Stimulated activated CD4-positive, alpha-beta T cell treated with anti-CD3 and anti-CD28 coated beads, Interleukin-1b, Interleukin-23, amount 100 ng/mL, for 4 hours (primary cell): ENCODE measurements around the gene HRH2.
"Not testable (repeated sequence)": the region's sequence is repeated elsewhere in the genome, so short reads cannot be mapped to it uniquely, and the experiment has no call there.

ENCODE experiments used
- DNase-seq, 2 donors: peaks; one replicate each; pipeline ENCODE4 v3.0.0-alpha.2; 2020; ENCODE audit warnings: low read depth in 2 of 2

Gene HRH2

DNA sequence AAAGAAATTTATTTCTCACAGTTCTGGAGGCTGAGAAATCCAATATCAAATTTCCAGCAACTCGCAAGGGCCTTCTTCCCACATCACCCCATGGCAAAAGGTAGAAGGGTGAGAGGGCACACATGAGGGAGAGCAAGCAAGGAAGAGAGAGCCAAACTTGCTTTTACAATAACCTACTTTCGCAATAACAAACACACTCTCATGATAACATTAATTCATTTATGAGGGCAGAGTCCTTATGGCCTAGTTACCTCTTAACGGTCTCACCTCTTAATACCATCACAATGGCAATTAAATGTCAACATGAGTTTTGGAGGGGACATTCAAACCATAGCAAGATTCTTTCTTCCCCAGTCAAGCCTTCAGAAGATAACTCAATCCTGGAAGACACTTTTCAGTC is 11.6 kb upstream of the HRH2 start:
- DNase-seq, result no peak

GRCh38 chr5:175649967-175650366 is 7.9 kb upstream of the HRH2 start:
- DNase-seq, result no peak

GRCh38 chr5:175650430-175651205 is 7.3 kb upstream of the HRH2 start:
- DNase-seq, result not testable (repeated sequence)

DNA sequence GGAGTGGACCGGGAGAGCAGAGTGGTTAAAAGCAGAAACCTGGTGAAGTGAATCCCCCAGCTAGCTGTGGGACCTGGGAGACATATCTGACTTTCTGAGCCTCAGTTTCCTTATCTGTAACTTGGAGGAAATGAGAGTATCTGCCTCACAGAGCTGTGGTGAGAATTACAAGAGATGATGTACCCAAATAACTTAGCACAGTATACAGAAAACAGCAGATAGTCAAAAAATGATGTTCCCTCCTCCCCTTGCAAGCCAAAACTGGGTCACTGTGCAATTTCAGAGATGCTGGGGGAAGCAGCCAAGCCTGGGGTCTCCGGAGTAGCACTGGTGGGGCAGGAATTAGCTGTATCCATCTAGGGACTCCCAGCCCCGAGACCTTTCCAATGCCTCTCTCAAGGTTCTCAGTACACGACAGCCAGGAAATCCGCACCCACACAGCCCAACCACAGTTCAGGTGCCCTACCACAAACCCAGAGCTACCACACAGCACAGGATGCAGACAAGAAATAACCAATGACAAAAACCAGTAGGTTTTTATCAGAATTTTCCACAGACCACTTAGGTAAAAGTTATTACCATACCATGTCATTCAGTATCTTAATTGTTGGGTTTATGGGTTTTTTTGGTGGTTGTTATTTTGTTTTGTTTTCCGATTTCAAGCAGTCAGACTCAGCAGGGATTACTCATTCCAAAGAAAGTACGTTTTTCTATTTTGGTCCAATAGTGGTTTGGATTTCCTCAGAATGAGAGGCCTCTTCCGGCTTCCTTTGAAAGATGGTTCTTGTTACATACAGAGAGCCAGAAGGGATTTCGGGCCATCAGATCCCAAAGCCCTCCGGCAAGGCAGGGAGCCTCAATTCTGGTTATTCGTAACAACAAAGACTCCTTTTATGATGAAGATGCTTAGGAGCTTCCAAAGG is 4.9 kb upstream of the HRH2 start:
- peak; percentile 54 to 60 for DNase-seq

GRCh38 chr5:175653763-175654162 is 4.1 kb upstream of the HRH2 start:
- no peak for DNase-seq

GRCh38 chr5:175654339-175654738 is 3.5 kb upstream of the HRH2 start:
- DNase-seq, result no peak

DNA sequence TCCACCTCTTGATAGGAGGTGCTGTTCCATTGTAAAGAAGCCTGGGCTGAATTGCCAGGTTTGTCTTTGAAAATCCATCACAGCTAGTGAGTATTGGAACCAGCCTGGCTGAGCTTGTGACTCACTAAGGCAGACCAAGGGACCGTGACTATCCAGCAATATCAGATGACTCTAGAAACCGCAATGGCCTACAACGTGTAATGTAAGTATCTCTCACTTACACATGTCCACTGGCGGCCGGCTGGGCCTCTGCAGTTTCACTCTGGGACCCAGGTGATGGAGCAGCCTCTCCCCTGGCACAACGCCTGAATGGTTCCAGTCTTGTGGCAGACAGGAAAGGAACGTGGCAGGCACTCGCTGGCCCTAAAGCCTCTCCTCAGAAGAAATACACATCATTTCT is 3.1 kb upstream of the HRH2 start:
- DNase-seq, result no peak

DNA sequence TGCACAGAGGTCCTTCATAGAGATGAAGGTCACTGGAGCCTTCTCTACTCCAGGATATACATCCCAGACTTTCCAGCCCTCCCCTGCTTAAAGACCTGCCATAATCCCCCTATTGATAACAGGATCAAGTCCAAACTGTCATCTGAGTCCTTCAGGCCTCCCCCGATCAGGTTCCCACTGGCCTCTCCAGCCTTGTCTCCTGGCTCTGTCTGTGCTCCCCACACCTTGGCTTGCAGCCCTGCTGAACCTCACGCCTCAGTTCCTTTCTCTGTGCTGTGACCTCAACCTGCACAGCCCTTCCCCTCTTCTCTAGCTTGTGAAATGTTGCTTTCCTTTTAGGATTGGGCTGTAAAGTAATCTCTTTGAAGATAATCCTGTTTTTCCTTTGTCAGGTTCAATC is 2.5 kb upstream of the HRH2 start:
- no peak for DNase-seq

DNA sequence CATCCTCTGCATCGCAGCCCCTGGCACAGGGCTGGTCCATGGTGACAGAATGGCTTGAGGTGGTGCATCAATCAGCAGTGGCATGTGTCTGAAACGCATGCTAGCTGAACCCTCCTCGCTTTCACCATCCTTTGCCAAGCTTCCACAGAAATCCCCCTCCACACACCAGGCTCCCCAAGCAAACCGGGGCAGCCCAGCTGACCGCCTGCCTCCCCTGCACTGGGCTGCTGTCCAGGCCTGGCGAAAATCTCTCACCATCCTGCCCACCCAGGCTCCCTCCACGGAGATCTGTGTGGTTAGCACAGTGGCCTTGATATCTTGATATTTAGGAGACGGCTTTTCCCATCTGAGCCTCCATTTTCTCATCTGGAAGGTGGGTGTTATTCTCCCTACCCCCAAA is 905 bp upstream of the HRH2 start:
- DNase-seq, result no peak

DNA sequence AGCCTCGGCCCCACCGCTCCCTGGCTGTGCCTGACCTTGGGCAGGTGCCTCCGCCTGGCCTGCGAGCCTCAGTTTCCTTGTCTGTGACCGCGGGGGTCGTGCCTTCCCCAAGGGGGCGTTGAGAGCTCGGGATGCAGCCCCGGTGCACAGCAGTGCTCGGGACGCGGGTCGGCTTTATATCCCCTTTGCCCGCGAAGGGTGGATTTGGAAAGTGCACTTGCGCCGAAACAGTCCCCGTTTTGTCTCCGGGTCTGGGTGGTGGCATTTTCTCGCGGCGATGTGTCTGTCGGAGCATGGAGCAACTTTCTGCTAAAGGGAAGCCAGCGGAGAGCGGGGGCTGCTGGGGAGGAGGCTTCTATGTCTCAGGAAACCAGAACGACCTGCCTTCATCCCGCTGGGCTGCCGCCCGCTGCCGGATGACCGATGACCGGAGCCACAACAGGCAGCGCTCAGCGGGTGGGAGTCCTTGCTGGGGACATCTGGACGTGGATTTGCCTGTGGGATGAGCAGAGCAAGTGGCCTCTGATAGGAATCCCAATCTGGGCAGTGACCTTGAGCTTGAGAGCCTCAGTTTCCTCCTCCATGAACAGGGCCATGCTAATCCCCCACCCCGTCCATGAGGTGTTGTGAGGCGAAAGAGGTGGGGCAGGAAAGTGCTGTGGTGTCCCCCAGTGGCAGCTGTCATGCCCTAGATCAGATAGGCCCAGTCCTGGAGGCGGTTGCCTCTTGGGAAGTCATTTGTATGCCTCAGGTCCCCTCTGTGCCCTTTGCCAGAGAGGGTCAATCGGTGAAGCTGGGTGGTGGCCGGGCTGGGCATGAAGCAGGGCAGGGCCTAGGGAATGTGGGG is 651 bp downstream of the HRH2 start:
- no peak for DNase-seq

- no peak for DNase-seq
Observed at GRCh38 chr5:175659546-175660253, 1.8 kb downstream of the HRH2 start.

DNA sequence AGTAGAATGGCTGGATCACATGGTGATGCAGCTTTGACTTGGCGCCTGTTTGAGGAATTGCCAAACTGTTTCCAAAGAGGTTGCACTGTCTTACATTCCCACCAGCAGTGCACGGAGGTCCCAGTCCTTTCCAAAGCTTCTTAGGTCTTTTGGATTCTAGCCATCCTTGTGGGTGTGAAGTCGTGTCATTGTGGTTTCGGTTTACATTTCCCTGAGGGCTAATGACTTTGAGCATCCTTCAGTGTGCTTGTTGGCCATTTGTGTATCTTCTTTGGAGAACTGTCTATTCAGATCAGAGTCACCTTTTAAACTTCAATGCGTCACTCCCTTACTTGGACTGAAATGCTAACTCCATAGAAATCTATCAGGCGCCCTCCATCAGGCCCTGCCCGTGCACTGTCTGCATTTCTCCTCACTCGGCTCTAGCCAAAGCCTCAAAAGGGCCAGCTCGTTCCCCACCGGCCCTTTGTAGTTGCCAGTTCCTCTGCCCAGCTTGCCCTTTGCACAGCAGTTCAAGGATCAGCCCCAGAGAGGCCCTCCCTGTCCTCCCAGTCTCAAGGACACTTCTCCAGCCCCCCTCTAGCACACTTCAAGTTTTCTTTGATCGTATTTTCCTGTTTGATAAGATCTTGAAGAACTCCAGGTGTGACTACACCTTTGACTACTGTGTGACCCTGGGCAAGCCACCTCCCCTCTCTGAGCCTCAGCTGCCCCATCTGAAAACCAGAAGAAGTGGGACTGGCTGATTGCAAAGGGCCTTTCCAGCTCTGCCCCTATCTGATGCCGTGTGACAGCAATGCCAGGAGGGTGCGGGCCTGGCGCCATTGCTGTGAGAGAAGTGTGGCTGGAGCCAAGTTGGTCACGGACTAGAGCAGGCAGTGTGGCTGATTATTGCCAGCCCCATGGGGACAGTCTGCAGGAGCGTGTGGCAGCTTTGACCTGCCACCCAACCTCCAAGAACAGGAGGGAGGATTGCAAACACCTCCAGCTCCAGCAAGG is 5.6 kb downstream of the HRH2 start:
- DNase-seq, result no peak

- DNase-seq, result no peak
Observed at GRCh38 chr5:175664723-175665122, 6.9 kb downstream of the HRH2 start.

DNA sequence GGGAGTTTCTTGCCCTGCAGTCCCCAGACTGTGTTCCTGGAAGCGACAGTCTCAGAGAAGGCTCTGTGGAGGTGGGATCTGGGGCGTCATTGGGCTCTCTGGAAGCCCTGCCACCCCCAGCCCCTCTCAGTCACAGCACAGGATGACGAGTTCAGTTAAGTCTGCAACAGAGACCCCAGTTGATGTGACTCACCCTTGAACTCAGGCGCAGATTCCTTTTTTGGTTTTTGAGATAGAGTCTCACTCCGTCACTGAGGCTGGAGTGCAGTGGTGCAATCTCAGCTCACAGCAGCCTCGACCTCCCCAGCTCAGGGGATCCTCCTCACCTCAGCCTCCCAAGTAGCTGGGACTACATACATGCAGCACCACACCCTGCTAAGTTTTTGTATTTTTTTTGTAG is 8.3 kb downstream of the HRH2 start:
- DNase-seq, result no peak

GRCh38 chr5:175668006-175668405 is 10.1 kb downstream of the HRH2 start:
- DNase-seq, result no peak

GRCh38 chr5:175670372-175670771 is 12.5 kb downstream of the HRH2 start:
- DNase-seq, result no peak

- DNase-seq, result no peak
Observed at GRCh38 chr5:175671013-175671412, 13.1 kb downstream of the HRH2 start.

DNA sequence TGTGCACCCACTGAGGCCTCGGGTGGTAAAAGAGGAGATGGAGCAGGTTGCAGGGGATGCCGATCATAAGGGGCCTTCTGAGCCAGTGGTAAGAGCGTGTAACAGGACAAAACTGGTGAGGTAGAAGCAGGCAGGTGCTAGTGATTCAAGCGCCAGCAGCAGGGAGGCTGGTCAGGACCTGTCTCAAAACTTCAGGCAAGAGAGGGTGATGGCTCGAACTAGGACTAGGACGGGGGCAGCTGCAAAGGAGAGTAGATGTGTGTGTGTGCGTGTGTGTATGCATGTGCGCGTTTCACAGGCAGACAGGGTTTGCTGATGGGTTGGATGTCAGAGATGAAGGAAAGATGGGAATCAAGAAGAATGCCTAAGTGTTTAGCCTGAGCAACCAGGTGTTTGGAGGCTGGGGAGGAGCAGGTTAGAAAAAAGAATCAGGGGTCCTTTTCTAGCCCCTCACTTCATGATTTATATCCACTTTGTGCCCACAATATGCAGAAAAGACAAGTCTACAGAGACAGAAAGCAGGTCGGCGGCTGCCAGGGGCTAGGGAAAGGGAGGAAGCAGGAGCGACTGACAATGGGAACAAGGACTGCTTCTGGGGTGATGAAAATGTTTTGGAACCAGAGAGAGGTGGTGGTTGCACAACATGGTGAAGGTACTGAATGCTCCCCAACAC is 15.2 kb downstream of the HRH2 start:
- DNase-seq, result no peak

DNA sequence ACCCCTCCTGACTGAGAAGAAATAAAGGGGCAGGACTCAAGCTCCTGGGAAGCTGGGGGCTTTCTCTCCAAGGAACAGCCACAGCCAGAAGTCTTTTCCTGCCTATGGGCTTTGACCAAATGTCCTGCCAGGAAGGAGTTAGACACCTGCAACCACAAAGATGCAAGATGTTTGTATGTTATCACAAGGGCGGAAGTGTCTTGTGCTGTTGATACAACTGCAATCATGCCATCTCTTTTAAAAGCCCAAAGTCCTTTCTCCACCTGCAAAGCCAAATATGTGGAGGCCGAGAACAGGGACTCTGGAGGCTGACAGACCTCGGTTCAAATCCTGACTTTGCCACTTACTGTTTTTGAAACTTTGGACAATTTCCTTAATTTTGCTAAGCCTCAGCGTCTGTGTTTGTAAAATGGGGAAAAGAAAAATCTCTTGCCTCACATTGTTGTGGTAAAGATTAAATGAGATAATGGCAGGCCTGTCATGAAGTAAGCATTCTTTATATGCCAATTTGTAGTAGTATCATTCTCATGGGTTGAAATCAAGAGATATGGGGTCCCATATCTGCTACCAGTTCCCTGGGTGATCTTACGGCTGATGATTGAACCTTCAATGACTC is 17.0 kb downstream of the HRH2 start:
- DNase-seq, result no peak
